Measurements from ENCODE around the gene MYRIP.
A peak's percentile ranks its signal among the peaks of the same experiment; 100 is the strongest.

Gene MYRIP

GRCh38 chr3:40299721-40300335 lies 490.4 kb downstream of the MYRIP start:
- DNase-seq: no peak

GRCh38 chr3:40302784-40303183 lies 493.4 kb downstream of the MYRIP start:
- no peak for DNase-seq

- no peak for DNase-seq
Measured at GRCh38 chr3:40304352-40304751, 494.9 kb downstream of the MYRIP start.

- no peak for DNase-seq
Measured at GRCh38 chr3:40306336-40306735, 496.9 kb downstream of the MYRIP start.

- no peak for DNase-seq
Measured at GRCh38 chr3:40307176-40307575, 497.8 kb downstream of the MYRIP start.

- no peak for DNase-seq
Measured at GRCh38 chr3:40308725-40309417, 499.5 kb downstream of the MYRIP start.

- DNase-seq: peak; percentile 89
Measured at GRCh38 chr3:40309418-40309924, 500.1 kb downstream of the MYRIP start, which contains the start of gene EIF1B. EIF1B (plus strand) TSS chr3:40309707; CDS start chr3:40309942, 235 bp downstream.
